Activated CD4-positive, alpha-beta T cell treated with anti-CD3 and anti-CD28 coated beads for 36 hours (primary cell): Measurements from ENCODE around the gene CTIF. TPM values are rescaled to one million over a fixed set of nuclear protein-coding genes. Genes with fewer than 3 reads are reported as not detected.

Experiments used
- ATAC-seq: fragments of 200-7000 bp; cut with Tn5 transposase; one replicate; pipeline ENCODE4 v1.10.0; 2021; ENCODE audit warnings: mild to moderate bottlenecking, moderate library complexity
- CTCF ChIA-PET: fragments of 350-600 bp; sonication (Branson Sonifier 250); formaldehyde crosslinking; loops from one replicate; lab custom pipeline; 2021; ENCODE audit warnings: antibody characterized with exemption; lab: Charles Lee
- POLR2A ChIA-PET: fragments of 350-600 bp; sonication (Branson Sonifier 250); formaldehyde crosslinking; loops from one replicate; lab custom pipeline; 2021; ENCODE audit warnings: antibody characterized with exemption, inconsistent platforms; lab: Charles Lee
- DNase-seq: peaks from one replicate; pipeline ENCODE4 v3.0.0-alpha.2; 2020
- H3K27ac Mint-ChIP-seq: one replicate; pipeline ENCODE4 v1.8.0; 2021; ENCODE audit warnings: mixed read lengths
- H3K27me3 Mint-ChIP-seq: one replicate; pipeline ENCODE4 v1.8.0; 2021; ENCODE audit warnings: mixed read lengths
- H3K36me3 Mint-ChIP-seq: one replicate; pipeline ENCODE4 v1.8.0; 2021; ENCODE audit warnings: low read depth, mixed read lengths
- H3K4me1 Mint-ChIP-seq: one replicate; pipeline ENCODE4 v1.8.0; 2021; ENCODE audit warnings: mixed read lengths
- H3K4me3 Mint-ChIP-seq: one replicate; pipeline ENCODE4 v1.8.0; 2021; ENCODE audit warnings: mild to moderate bottlenecking, moderate library complexity, mixed read lengths
- H3K9me3 Mint-ChIP-seq: one replicate; pipeline ENCODE4 v1.8.0; 2021; ENCODE audit warnings: low read depth, mixed read lengths
- intact Hi-C, 2 experiments: fragments of 100-400 bp; cut with DNase I in 1 of 2; cut with micrococcal nuclease in 1 of 2; formaldehyde crosslinking; loops; one replicate each; pipeline versions ENCODE4 v1.14.2 to v1.15.1; 2022 to 2024; cut with DNase I, micrococcal nuclease
- total RNA-seq, 2 experiments: library from RNA; stranded (reverse); gene quantifications; one replicate each; pipeline ENCODE4 v1.2.3, GENCODE V29; 2021

Gene CTIF
- total RNA-seq, 2 experiments from 2014 or later: 4.5 to 5.3 TPM

GRCh38 chr18:48668466-48669179 is 129.8 kb downstream of the CTIF start:
- CTCF ChIA-PET: interaction anchor here (0.5 kb wide), 1 partner anchor 214 kb away, joined by 3 read pairs; no protein-coding TSS in a partner anchor
- Mint-ChIP-seq H3K27ac (no peak overlapping the region), H3K27me3 (no peaks in the 10 kb centered on the region), H3K4me3 (no peak overlapping the region), H3K36me3 (peaks cover 7% of the 10 kb centered on the region), H3K4me1 (no peaks in the 10 kb centered on the region), H3K9me3 (peaks cover 9% of the 10 kb centered on the region)
- POLR2A ChIA-PET: no interaction called here
- intact Hi-C loops: no loop called here
- DNase-seq (no peak), ATAC-seq (no peak)

DNA sequence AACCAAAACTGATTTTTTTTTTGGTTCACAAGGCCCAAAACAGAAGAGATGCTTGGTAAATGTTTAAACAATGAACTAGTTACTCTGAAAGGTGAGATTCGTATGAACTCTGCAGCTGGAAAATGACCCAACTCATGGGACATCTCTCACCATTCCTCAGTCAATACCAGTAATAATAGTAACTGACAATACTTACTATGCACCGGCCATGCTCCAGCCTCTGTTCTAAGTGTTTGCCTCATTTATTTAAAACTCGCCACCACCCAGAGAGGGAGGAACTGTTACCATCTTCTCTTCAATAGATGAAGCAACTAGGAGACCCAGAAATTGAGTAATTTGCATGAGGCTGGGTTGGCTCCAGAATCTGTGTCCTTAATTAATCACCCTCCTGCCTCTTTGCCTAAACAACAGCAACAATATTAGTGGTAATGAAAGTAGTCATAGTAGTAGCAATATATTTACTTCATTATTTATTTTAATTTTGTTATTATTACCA is 130.4 kb downstream of the CTIF start:
- POLR2A ChIA-PET: no interaction called here
- Mint-ChIP-seq H3K27me3 (no peaks in the 10 kb centered on the region), H3K9me3 (peaks cover 9% of the 10 kb centered on the region), H3K4me3 (no peak overlapping the region), H3K4me1 (no peaks in the 10 kb centered on the region), H3K36me3 (peaks cover 7% of the 10 kb centered on the region), H3K27ac (no peak overlapping the region)
- CTCF ChIA-PET: interaction anchor here (0.5 kb wide), 1 partner anchor 215 kb away, joined by 3 read pairs; no protein-coding TSS in a partner anchor
- intact Hi-C loops: no loop called here
- DNase-seq (no peak), ATAC-seq (no peak)

- DNase-seq (no peak), ATAC-seq (no peak)
- ChIA-PET CTCF (no interaction called here), POLR2A (no interaction called here)
- Mint-ChIP-seq H3K4me3 (no peak overlapping the region), H3K36me3 (peaks cover 7% of the 10 kb centered on the region), H3K27me3 (no peaks in the 10 kb centered on the region), H3K27ac (no peak overlapping the region), H3K4me1 (no peaks in the 10 kb centered on the region), H3K9me3 (peaks cover 9% of the 10 kb centered on the region)
- intact Hi-C loops: loop anchor here (10.0 kb wide), 6 partner anchors 255 to 1115 kb away; no protein-coding TSS in a partner anchor
Observed at GRCh38 chr18:48669991-48670750, 131.3 kb downstream of the CTIF start.

DNA sequence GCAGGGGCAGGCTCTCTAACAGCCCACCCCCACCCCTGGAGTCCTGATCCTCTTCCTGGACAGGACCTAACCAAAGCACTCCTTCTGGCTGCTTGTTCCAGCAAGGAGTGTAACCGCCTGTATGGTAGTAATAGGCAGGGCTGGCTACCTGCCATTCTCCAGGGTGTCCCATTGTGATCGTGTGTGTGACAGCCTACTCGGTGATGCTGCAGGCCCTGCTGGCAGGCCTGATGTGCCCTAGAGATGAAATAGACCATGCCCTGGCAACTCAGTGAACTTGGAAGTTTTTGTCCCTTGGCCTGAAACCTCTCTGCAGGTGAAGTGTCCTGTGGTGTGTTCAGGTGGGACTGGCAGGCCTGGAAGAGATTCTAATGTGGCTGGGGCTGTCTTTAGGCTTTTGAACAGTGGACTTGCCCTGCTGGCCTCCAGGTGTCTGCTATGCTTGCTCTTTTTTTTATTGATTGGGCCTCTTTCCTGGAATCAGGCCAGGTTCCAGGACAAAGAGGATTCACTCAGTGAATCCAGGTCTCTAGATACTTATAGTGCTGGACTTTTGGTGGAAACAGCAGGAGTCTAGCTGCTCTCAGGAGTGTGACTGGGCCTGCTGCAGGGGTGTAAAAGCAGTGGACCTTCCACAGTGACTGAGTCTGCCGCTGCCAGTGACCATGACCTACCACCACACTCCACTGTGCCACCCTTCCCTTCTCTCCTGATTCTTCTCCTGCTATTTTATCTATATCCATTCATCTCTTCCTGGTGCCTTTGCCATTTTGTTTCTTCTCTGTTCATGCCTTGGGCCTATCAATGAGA is 132.1 kb downstream of the CTIF start:
- Mint-ChIP-seq H3K4me3 (no peak overlapping the region), H3K27ac (no peak overlapping the region), H3K36me3 (peaks cover 7% of the 10 kb centered on the region), H3K9me3 (peaks cover 7% of the 10 kb centered on the region), H3K27me3 (no peaks in the 10 kb centered on the region), H3K4me1 (peaks cover 2% of the 10 kb centered on the region)
- DNase-seq (no peak), ATAC-seq (no peak)
- intact Hi-C loops: loop anchor here (10.0 kb wide), 6 partner anchors 254 to 1114 kb away; no protein-coding TSS in a partner anchor
- ChIA-PET POLR2A (no interaction called here), CTCF (no interaction called here)

- intact Hi-C loops: loop anchor here (10.0 kb wide), 6 partner anchors 253 to 1113 kb away; no protein-coding TSS in a partner anchor
- peaks cover 2% of the 10 kb centered on the region for H3K4me1 Mint-ChIP-seq
- ATAC-seq (no peak), DNase-seq (no peak)
- no peak overlapping the region for H3K27ac Mint-ChIP-seq
- peaks cover 7% of the 10 kb centered on the region for H3K9me3 Mint-ChIP-seq
- H3K36me3 Mint-ChIP-seq: peaks cover 7% of the 10 kb centered on the region
- POLR2A ChIA-PET: no interaction called here
- CTCF ChIA-PET: interaction anchor here (0.6 kb wide), 1 partner anchor 81 kb away, joined by 3 read pairs; no protein-coding TSS in a partner anchor
- no peaks in the 10 kb centered on the region for H3K27me3 Mint-ChIP-seq
- no peak overlapping the region for H3K4me3 Mint-ChIP-seq
Observed at GRCh38 chr18:48671561-48671945, 132.7 kb downstream of the CTIF start.

GRCh38 chr18:48672671-48673340 is 134.0 kb downstream of the CTIF start:
- no peak for DNase-seq
- intact Hi-C loops: loop anchor here (10.0 kb wide), 6 partner anchors 252 to 1112 kb away; no protein-coding TSS in a partner anchor
- H3K4me3 Mint-ChIP-seq: no peak overlapping the region
- CTCF ChIA-PET: interaction anchor here (0.6 to 1.2 kb wide), 3 partner anchors 8 to 1394 kb away, joined by 3 to 4 read pairs (median 4); no protein-coding TSS in a partner anchor
- peaks cover 2% of the 10 kb centered on the region for H3K4me1 Mint-ChIP-seq
- H3K27me3 Mint-ChIP-seq: no peaks in the 10 kb centered on the region
- H3K27ac Mint-ChIP-seq: no peak overlapping the region
- ATAC-seq: no peak
- POLR2A ChIA-PET: no interaction called here
- peaks cover 7% of the 10 kb centered on the region for H3K9me3 Mint-ChIP-seq
- peaks cover 7% of the 10 kb centered on the region for H3K36me3 Mint-ChIP-seq

- no peak overlapping the region for H3K27ac Mint-ChIP-seq
- H3K27me3 Mint-ChIP-seq: no peaks in the 10 kb centered on the region
- H3K4me1 Mint-ChIP-seq: peaks cover 2% of the 10 kb centered on the region
- DNase-seq: no peak
- intact Hi-C loops: loop anchor here (10.0 kb wide), 6 partner anchors 251 to 1111 kb away; no protein-coding TSS in a partner anchor
- peaks cover 7% of the 10 kb centered on the region for H3K9me3 Mint-ChIP-seq
- peaks cover 7% of the 10 kb centered on the region for H3K36me3 Mint-ChIP-seq
- no peak overlapping the region for H3K4me3 Mint-ChIP-seq
- ChIA-PET POLR2A (no interaction called here), CTCF (interaction anchor here (0.9 to 1.2 kb wide), 3 partner anchors 9 to 1184 kb away, joined by 3 to 4 read pairs (median 3); no protein-coding TSS in a partner anchor)
- no peak for ATAC-seq
Observed at GRCh38 chr18:48673456-48673852, 134.6 kb downstream of the CTIF start.

DNA sequence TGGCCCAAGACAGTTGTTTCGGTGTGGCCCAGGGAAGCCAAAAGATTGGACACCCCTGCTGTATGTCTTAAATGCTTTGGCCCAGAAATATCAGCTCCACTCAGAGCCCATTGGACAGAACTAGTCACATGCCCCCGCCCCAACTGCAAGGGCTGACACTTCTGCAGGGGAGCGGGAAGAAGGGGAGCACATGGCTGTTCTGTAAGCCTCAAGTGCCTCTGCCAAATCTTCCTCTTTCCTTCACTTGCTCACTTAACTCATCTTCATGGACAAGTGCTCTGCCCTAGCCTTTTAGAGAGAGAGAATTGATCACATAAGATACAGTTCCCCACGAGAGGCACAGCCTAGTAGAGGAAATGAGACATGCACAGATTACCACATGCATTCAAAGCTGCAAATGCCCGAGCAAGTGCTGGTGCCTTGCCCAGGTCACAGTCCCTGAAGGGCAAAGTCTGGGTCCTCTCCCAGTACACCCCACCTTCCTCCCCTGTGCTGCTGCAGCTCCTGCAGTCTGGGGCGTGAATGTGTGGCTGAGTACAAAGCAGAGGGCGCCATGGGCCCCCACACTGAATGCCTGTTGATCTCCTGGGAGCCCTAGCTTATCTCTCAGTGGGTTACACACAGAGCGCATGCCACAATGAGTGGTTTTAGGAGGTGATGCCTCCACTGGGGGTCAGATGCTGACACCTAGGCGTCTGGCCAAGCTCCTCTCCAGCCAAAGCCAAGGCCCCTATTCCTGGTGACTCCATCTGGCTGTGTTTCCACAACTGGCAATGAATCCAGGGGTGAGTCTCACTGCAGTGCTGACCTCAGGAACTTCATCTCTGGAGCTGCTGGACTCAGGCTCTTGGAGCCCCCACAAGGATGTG is 135.3 kb downstream of the CTIF start:
- H3K9me3 Mint-ChIP-seq: peaks cover 7% of the 10 kb centered on the region
- DNase-seq (no peak), ATAC-seq (no peak)
- CTCF ChIA-PET: interaction anchor here (0.6 to 1.2 kb wide), 11 partner anchors 9 to 1823 kb away, joined by 3 to 5 read pairs (median 3); no protein-coding TSS in a partner anchor
- no peak overlapping the region for H3K27ac Mint-ChIP-seq
- H3K4me1 Mint-ChIP-seq: peaks cover 2% of the 10 kb centered on the region
- H3K4me3 Mint-ChIP-seq: no peak overlapping the region
- peaks cover 7% of the 10 kb centered on the region for H3K36me3 Mint-ChIP-seq
- POLR2A ChIA-PET: no interaction called here
- intact Hi-C loops: loop anchor here (2.0 to 10.0 kb wide), 8 partner anchors 239 to 1111 kb away; no protein-coding TSS in a partner anchor
- no peaks in the 10 kb centered on the region for H3K27me3 Mint-ChIP-seq

GRCh38 chr18:48674758-48675351 is 136.0 kb downstream of the CTIF start:
- Mint-ChIP-seq H3K27ac (no peak overlapping the region), H3K9me3 (peaks cover 7% of the 10 kb centered on the region), H3K27me3 (no peaks in the 10 kb centered on the region), H3K36me3 (peaks cover 7% of the 10 kb centered on the region), H3K4me1 (peaks cover 2% of the 10 kb centered on the region), H3K4me3 (no peak overlapping the region)
- intact Hi-C loops: loop anchor here (1.0 to 10.0 kb wide), 14 partner anchors 238 to 1110 kb away; partner anchors contain the start of gene SMAD7 (in 1 of the 2)
- CTCF ChIA-PET: interaction anchor here (0.6 to 1.2 kb wide), 10 partner anchors 13 to 1824 kb away, joined by 3 to 5 read pairs (median 4); no protein-coding TSS in a partner anchor
- DNase-seq: no peak
- POLR2A ChIA-PET: no interaction called here
- ATAC-seq: no peak
